ENCODE measurements around the gene PAX7. TPM values are rescaled to one million over a fixed set of nuclear protein-coding genes. Genes with fewer than 3 reads are reported as not detected.
A peak's percentile ranks its signal among the peaks of the same experiment; 100 is the strongest.

Gene PAX7
- total RNA-seq, 1 experiment from 2014 or later: 0.97 TPM

DNA sequence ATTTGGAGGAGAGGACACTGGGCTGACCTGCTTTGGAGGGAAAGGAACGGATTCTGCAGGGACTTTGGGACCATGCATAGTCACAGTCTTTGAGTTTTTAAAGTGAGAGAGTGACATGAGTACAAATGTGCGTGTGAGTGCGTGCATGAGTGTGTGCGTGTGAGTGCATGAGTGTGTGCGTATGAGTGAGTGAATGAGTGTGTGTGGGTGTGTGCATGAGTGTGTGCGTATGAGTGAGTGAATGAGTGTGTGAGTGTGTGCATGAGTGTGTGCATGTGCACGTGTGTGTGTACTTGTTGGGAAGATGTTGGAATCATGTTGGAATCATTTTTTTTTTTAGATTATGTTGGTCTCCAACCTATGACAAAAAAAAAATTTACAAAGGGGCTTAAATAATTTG, 70.5 kb downstream of the PAX7 start:
- no peak for DNase-seq (ENCODE audit: low read depth)

DNA sequence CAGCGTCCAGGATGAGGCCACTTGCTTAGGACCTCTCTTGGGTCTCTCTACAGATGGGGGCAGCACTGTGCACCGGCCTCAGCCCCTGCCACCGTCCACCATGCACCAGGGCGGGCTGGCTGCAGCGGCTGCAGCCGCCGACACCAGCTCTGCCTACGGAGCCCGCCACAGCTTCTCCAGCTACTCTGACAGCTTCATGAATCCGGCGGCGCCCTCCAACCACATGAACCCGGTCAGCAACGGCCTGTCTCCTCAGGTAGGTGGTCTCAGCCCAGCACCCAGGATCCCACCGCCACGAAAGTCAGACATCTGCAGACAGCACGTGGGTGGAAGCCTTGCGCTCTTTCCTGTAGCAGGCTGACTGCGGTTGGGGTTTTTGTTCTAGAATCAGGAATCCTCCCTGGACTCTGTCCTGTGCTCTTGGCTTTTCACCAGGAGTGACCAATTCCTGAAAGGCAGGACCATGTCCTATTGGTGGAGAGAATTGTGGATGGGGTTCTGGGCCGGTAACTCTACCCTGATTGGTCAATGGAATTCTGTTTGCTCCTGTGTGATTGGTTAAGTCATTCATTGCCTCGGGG, 72.5 kb downstream of the PAX7 start:
- DNase-seq (ENCODE audit: low read depth): peak; percentile 74

GRCh38 chr1:18705811-18706210, 75.2 kb downstream of the PAX7 start:
- no peak for DNase-seq (ENCODE audit: low read depth)

- peak; percentile 37 for DNase-seq (ENCODE audit: low read depth)
Measured at GRCh38 chr1:18707696-18708257, 77.1 kb downstream of the PAX7 start.

- DNase-seq (ENCODE audit: low read depth): no peak
Measured at GRCh38 chr1:18710002-18710401, 79.4 kb downstream of the PAX7 start.

GRCh38 chr1:18711003-18711402, 80.4 kb downstream of the PAX7 start:
- DNase-seq (ENCODE audit: low read depth): no peak

DNA sequence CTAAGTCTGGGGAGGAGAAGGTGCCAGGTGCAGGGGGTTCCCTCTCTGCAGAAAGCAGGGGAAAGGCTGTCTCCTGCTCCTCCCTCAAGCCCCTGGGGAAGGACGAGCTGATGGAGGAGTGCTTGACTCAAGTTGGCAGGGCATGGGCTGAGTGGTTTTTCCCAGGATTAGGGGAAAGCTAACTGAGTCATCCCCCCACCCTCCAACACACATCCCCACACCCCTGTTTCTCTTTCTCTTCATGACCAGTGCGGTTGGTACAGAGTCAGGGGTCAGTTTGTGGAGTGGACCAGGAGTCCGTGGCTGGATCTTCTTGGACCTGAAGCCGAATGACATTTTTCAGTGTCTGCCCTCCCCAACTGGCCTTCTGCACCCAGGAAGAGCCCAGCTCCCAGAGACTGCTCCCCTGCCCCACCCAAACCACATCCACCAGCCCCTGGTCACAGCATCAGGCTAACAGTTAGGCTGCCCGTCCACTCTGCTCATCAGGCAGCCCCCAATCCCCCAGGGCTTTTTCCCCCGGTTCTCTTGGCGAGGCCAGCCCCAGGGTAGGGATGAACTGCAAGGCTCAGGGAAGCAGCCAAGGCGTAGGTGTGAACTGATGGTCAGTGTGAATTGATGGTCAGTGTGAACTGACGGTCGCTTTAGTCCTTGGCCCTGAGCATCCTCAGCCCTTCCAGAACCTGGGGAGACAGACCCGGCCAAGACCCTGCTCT, 81.0 kb downstream of the PAX7 start:
- DNase-seq (ENCODE audit: low read depth): peak; percentile 64

DNA sequence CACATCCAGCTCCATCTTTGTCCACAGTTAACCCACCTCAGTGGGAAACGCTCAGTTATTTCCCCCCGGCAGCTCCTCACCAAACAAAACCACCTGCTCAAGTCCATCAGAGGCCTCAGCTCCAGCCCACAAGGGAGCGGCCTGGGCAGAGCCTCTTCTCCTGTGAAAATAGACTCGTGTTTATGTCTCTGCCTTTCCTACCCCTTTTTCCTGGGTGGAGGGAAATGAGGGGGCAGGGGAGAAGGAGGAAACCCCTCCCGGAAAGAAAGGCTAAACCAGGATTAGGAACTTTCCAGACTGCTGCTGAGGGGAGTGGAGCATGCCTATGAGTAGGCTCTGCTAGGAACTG, 81.6 kb downstream of the PAX7 start:
- no peak for DNase-seq (ENCODE audit: low read depth)

- no peak for DNase-seq (ENCODE audit: low read depth)
Measured at GRCh38 chr1:18714404-18715175, 83.9 kb downstream of the PAX7 start.

DNA sequence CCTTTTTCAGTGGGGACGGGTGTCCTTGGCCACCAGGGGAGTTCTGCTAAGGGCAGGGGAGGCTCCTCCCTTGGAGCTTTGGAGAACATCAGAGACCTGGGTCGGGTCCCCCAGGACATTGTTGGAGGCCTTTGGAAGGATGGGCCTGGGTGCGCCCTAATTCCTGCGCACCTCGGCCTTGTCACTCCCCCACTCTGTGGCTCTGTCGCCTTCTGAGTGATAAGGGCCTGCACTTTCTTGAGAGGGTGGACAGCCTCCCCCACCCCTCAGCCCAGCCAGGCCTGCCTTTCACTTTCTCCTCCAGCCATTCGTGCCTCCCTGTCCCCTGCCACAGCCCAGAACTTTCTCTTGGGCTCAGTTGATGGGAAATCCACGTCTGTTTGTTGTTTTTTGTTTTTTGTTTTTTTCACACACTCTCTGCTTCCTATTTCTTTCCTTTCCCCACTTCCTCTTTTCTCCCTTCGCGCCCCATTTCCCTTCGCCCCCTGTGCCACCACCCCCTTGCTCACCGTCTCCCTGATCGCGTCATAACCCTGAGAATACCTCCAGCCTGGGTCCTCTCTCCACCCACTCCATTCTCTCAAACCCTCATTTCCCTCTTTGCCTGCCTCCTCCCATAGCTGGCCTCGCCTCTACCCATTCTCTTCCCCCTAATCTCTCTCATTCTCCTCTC, 85.6 kb downstream of the PAX7 start:
- DNase-seq (ENCODE audit: low read depth): no peak

GRCh38 chr1:18716785-18717678, 86.4 kb downstream of the PAX7 start:
- no peak for DNase-seq (ENCODE audit: low read depth)

- DNase-seq (ENCODE audit: low read depth): peak; percentile 65
Measured at GRCh38 chr1:18719786-18720451, 89.3 kb downstream of the PAX7 start.

DNA sequence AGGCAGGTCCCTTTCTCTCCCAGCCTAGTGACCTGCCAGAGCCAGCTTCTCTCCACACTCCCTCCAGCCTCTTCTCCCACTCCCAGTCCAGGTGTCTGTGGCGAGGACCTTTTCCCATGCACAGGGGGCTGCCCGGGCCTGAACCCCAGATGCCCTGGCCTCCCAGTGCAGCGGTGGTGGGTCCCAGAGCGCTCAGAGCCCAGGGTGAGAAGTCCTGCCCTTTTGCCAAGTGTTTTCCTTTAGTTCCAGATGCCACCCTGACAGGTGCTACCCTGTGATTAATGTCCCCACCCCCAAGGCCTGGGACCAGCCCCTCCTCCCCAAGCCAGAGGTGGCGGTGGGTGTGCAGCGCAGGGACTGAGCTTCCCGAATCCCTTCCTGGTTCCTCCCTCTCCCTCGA, 90.4 kb downstream of the PAX7 start:
- DNase-seq (ENCODE audit: low read depth): no peak

GRCh38 chr1:18721776-18722175, 91.1 kb downstream of the PAX7 start:
- DNase-seq (ENCODE audit: low read depth): no peak

DNA sequence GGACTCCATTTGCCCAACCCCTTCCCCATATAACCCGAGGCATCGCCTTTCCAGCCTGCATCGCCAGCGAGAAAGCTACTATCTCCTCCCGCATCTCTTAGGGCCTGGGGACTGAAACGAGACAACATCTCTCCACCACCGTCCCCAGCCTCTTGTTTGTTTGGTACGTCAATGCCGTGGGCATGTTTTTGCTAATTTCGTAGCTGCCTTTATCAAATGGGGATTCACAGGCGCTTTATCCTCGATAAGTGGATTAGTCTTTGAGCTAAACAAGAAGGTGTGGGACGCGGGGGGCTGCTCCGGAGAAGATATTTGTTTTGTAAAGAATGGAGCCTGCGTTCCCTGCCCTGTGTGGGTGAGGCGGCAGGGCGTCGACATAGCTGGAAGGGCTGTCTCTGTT, 91.6 kb downstream of the PAX7 start:
- DNase-seq (ENCODE audit: low read depth): no peak

DNA sequence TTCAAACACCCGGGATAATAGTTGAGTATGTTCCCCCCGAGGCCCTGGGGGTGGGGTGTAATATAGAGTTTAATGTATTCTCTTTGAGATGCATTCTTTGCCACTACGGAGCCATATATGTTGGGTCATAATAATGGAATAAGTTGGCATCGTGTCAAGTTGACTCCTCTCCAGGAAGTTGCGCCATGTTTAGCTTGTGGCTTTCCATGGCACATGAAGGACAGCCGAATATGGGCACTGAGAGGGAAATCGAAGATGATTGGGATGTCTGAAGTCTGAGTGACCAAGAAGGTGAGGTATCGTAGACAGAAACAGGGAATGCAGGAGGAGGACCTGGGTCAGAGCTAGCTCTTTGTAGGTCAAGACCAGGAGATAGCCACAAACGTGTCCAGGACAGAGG, 92.6 kb downstream of the PAX7 start:
- DNase-seq (ENCODE audit: low read depth): no peak

GRCh38 chr1:18723701-18724411, 93.2 kb downstream of the PAX7 start:
- DNase-seq (ENCODE audit: low read depth): no peak

DNA sequence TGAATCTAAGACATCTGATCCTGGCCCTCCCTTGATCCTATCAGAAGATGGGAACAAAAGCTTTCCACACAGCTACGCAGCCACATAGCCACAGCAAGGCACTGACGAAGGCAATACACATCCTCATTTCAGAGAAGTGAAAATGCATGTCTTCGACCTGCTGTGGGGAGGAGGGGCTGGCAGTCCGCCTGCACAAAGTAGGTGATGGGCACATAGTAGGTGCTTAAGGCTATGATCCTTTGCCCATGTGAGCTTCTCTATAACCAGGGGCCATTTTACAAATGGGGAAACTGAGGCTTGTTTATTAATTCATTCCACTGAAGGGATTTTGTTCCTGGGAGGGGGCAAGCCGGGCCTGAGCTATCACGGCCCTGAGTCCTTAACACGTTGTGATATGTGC, 94.2 kb downstream of the PAX7 start:
- DNase-seq (ENCODE audit: low read depth): no peak

DNA sequence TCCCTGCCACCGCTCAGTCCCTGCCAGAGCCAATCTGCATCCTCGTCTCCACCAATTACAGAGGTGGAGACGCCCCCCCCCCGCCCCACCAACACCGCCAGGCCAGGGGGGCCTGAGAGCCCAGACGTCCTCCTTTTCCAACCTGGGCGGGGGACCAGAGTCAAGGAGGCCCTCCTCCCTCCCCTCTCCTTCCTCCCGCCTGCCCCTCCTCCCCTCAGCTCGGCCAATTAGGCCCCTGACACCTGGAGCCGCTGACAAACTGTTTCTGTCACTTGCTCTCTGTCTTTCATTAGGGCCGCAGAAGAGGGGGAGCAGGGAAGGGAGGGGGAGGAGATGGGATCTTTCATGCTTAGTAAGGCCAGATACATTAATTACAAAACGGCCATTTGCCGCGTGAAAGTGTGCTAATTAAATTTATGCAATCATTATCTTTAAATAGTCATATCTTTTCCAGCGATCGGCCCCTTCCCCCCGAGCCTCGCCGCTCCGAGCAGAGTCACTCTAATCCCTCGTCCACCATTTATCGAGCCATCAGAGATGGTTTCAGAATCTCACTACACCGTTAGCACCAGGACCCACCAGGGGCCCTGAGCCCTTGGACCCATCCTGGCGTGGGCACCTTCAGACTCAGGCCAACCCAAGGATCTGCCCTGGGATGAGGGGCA, 94.7 kb downstream of the PAX7 start:
- no peak for DNase-seq (ENCODE audit: low read depth)

Measured in Daoy (cell line).